ENCODE results near the gene TBC1D32.
"Not testable (repeated sequence)": the region's sequence is repeated elsewhere in the genome, so short reads cannot be mapped to it uniquely, and the experiment has no call there.

TBC1D32 gene

DNA sequence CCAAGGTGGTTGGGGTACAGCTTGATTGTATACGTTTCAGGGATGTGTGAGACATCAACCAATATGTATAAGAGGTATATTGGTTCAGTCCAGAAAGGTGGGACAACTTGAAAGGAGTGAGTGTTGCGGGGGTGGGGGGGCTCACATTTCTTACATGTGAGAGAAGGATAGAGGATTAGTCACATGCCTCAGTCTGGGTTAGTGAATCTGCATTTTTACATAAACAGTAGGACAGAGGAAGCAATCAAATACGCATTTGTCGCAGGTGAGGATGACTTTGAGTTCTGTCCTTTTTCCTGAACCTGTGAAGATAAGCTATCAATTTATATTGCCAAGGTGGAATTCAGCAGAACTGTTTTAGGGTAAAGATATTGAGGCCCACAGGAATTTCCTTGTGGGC lies 42.1 kb upstream of the TBC1D32 start:
- H3F3A ChIP-seq (ENCODE audit: insufficient read depth, low read length): no peaks in the 10 kb centered on the region
- TF ChIP-seq, protein P1, sequence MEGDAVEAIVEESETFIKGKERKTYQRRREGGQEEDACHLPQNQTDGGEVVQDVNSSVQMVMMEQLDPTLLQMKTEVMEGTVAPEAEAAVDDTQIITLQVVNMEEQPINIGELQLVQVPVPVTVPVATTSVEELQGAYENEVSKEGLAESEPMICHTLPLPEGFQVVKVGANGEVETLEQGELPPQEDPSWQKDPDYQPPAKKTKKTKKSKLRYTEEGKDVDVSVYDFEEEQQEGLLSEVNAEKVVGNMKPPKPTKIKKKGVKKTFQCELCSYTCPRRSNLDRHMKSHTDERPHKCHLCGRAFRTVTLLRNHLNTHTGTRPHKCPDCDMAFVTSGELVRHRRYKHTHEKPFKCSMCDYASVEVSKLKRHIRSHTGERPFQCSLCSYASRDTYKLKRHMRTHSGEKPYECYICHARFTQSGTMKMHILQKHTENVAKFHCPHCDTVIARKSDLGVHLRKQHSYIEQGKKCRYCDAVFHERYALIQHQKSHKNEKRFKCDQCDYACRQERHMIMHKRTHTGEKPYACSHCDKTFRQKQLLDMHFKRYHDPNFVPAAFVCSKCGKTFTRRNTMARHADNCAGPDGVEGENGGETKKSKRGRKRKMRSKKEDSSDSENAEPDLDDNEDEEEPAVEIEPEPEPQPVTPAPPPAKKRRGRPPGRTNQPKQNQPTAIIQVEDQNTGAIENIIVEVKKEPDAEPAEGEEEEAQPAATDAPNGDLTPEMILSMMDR (IDR thresholded peaks at IDR 0.05; ENCODE audit: low read length): no peak
- no peak for TF ChIP-seq EZH2 (IDR thresholded peaks at IDR 0.05; ENCODE audit: borderline replicate concordance, low read length)
- H3K79me2 ChIP-seq (ENCODE audit: insufficient read depth, low read length): no peaks in the 10 kb centered on the region
- H3K9ac ChIP-seq (ENCODE audit: low read length): no peak overlapping the region
- H3K36me3 ChIP-seq (ENCODE audit: insufficient read depth, low read length): no peaks in the 10 kb centered on the region
- H3K4me1 ChIP-seq (ENCODE audit: insufficient read depth, low read length, severe bottlenecking): no peaks in the 10 kb centered on the region
- H3K27ac ChIP-seq (ENCODE audit: low read depth, low read length, poor library complexity, severe bottlenecking): no peak overlapping the region
- H3K27me3 ChIP-seq (ENCODE audit: insufficient read depth, low read length): no peaks in the 10 kb centered on the region
- no peaks in the 10 kb centered on the region for H3K9me2 ChIP-seq (ENCODE audit: low read depth, low read length)
- H2AFZ ChIP-seq (ENCODE audit: low read length): no peak overlapping the region
- H3K4me3 ChIP-seq (ENCODE audit: low read depth, low read length, poor library complexity, severe bottlenecking): no peak overlapping the region
- H3K4me2 ChIP-seq (ENCODE audit: low read length): no peak overlapping the region
- no peaks in the 10 kb centered on the region for H4K20me1 ChIP-seq (ENCODE audit: insufficient read depth, low read length)
- no peaks in the 10 kb centered on the region for H3K9me3 ChIP-seq (ENCODE audit: low read length)

DNA sequence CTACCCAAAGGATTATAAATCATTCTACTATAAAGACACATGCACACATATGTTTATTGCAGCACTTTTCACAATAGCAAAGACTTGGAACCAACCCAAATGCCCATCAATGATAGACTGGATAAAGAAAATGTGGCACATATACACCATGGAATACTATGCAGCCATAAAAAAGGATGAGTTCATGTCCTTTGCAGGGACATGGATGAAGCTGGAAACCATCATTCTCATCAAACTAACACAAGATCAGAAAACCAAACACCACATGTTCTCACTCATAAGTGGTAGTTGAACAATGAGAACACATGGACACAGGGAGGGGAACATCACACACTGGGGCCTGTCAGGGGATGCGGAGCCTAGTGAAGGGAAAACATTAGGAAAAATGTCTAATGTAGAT lies 39.9 kb upstream of the TBC1D32 start:
- H3K4me2 ChIP-seq (ENCODE audit: low read length); H3K9ac ChIP-seq (ENCODE audit: low read length); H3K79me2 ChIP-seq (ENCODE audit: insufficient read depth, low read length); H3K4me3 ChIP-seq (ENCODE audit: low read depth, low read length, poor library complexity, severe bottlenecking); H3K9me2 ChIP-seq (ENCODE audit: low read depth, low read length); H3K4me1 ChIP-seq (ENCODE audit: insufficient read depth, low read length, severe bottlenecking); H2AFZ ChIP-seq (ENCODE audit: low read length); H3F3A ChIP-seq (ENCODE audit: insufficient read depth, low read length); H3K27me3 ChIP-seq (ENCODE audit: insufficient read depth, low read length); H3K27ac ChIP-seq (ENCODE audit: low read depth, low read length, poor library complexity, severe bottlenecking); H3K9me3 ChIP-seq (ENCODE audit: low read length); H3K36me3 ChIP-seq (ENCODE audit: insufficient read depth, low read length); H4K20me1 ChIP-seq (ENCODE audit: insufficient read depth, low read length): not testable (repeated sequence)

DNA sequence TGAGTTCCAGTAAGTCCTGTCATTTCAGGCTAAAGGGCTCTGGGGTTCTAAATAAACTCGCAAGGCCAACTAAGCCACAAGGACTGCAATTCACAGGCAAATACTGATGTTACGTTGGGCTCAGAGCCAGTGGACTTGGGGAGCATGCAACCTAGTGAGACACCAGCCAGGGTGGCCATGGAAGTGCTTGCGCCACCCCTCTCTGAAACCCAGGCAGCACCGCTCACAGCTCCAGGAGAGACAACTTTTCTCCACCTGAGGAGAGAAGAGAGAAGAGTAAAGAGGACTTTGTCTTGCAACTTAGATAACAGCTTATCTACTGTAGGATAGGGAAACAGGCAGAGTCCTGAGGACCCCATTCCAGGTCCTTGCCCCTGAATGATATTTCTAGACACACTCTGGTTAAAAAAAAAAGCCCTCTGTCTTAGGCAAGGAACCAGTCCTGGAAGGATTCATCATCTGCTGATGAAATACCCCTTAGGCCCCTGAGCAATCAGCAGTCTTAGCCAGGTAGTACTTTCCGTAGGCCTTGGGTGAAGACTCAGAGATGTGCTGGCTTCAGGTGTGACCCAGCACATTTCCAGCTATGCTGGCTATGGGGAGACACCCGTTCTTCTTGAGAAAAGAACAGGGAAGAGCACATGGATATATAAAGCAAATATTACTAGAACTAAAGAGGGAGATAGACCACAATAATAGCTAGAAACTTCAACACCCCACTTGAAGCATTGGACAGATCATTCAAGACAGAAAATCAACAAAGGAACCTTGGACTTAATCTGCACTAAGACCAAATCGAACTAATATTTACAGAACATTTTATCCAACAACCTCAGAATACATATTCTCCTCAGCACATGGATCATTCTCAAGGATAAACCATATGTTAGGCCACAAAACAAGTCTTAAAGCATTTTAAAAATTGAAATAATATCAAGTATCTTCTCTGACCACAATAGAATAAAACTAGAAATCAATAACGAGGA lies 31.5 kb upstream of the TBC1D32 start:
- no peaks in the 10 kb centered on the region for H3K4me1 ChIP-seq (ENCODE audit: insufficient read depth, low read length, severe bottlenecking)
- H3F3A ChIP-seq (ENCODE audit: insufficient read depth, low read length): no peaks in the 10 kb centered on the region
- H3K4me3 ChIP-seq (ENCODE audit: low read depth, low read length, poor library complexity, severe bottlenecking): no peak overlapping the region
- TF ChIP-seq, protein P1 (IDR thresholded peaks at IDR 0.05; ENCODE audit: low read length): no peak
- no peak for TF ChIP-seq EZH2 (IDR thresholded peaks at IDR 0.05; ENCODE audit: borderline replicate concordance, low read length)
- H3K79me2 ChIP-seq (ENCODE audit: insufficient read depth, low read length): no peaks in the 10 kb centered on the region
- no peak overlapping the region for H2AFZ ChIP-seq (ENCODE audit: low read length)
- no peaks in the 10 kb centered on the region for H3K9me3 ChIP-seq (ENCODE audit: low read length)
- no peaks in the 10 kb centered on the region for H3K36me3 ChIP-seq (ENCODE audit: insufficient read depth, low read length)
- no peak overlapping the region for H3K27ac ChIP-seq (ENCODE audit: low read depth, low read length, poor library complexity, severe bottlenecking)
- no peaks in the 10 kb centered on the region for H4K20me1 ChIP-seq (ENCODE audit: insufficient read depth, low read length)
- H3K4me2 ChIP-seq (ENCODE audit: low read length): no peak overlapping the region
- H3K9ac ChIP-seq (ENCODE audit: low read length): no peak overlapping the region
- no peaks in the 10 kb centered on the region for H3K9me2 ChIP-seq (ENCODE audit: low read depth, low read length)
- no peaks in the 10 kb centered on the region for H3K27me3 ChIP-seq (ENCODE audit: insufficient read depth, low read length)

DNA sequence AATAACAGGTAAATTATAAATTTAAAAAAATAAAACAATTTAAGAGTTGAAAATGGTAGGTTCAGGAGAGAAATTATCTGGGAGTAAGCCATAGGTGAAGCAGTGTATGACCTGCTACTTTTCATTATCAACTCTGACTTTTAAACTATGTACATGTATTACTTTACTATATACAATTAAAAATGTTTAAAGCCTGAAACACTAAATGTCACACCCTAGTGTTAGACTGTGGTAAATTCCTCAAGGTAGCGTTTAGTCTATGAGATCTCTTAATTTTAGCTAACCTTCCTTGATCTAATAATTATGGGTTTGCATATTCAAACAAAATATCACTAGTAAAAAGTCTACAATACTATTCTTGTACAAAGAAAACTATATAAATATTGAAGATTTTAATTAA lies 22.3 kb upstream of the TBC1D32 start:
- no peaks in the 10 kb centered on the region for H3K36me3 ChIP-seq (ENCODE audit: insufficient read depth, low read length)
- no peaks in the 10 kb centered on the region for H3K9me2 ChIP-seq (ENCODE audit: low read depth, low read length)
- no peaks in the 10 kb centered on the region for H3K9me3 ChIP-seq (ENCODE audit: low read length)
- H3K79me2 ChIP-seq (ENCODE audit: insufficient read depth, low read length): no peaks in the 10 kb centered on the region
- no peaks in the 10 kb centered on the region for H3F3A ChIP-seq (ENCODE audit: insufficient read depth, low read length)
- no peaks in the 10 kb centered on the region for H3K27me3 ChIP-seq (ENCODE audit: insufficient read depth, low read length)
- no peaks in the 10 kb centered on the region for H4K20me1 ChIP-seq (ENCODE audit: insufficient read depth, low read length)
- H3K4me1 ChIP-seq (ENCODE audit: insufficient read depth, low read length, severe bottlenecking): no peaks in the 10 kb centered on the region
- H2AFZ ChIP-seq (ENCODE audit: low read length): no peak overlapping the region
- H3K27ac ChIP-seq (ENCODE audit: low read depth, low read length, poor library complexity, severe bottlenecking): no peak overlapping the region
- no peak overlapping the region for H3K4me3 ChIP-seq (ENCODE audit: low read depth, low read length, poor library complexity, severe bottlenecking)
- H3K4me2 ChIP-seq (ENCODE audit: low read length): no peak overlapping the region
- no peak overlapping the region for H3K9ac ChIP-seq (ENCODE audit: low read length)
- no peak for TF ChIP-seq EZH2 (IDR thresholded peaks at IDR 0.05; ENCODE audit: borderline replicate concordance, low read length)
- TF ChIP-seq, protein P1 (IDR thresholded peaks at IDR 0.05; ENCODE audit: low read length): no peak

Measured in OCI-LY1 (cell line).